GM18520 (cell line): ENCODE data around the gene CIAO2B.

ENCODE experiments used
- ATAC-seq: cut with Tn5 transposase; IDR thresholded peaks from one replicate; pipeline ENCODE4 v1.9.1; 2021; ENCODE audit not compliant: unreplicated experiment

The CIAO2B gene

GRCh38 chr16:66920924-66921680 is 13.1 kb downstream of the CIAO2B start:
- ATAC-seq, result no peak

- no peak for ATAC-seq
Observed at GRCh38 chr16:66920299-66920590, 14.0 kb downstream of the CIAO2B start.

- no peak for ATAC-seq
Observed at GRCh38 chr16:66919569-66920298, 14.5 kb downstream of the CIAO2B start.

- ATAC-seq, result no peak
Observed at GRCh38 chr16:66918803-66919568, 15.2 kb downstream of the CIAO2B start, which contains the start of gene CDH16. CDH16 (minus strand) TSS chr16:66918885; CDS start chr16:66918065, 820 bp downstream.

GRCh38 chr16:66918355-66918754 is 15.8 kb downstream of the CIAO2B start:
- no peak for ATAC-seq

- no peak for ATAC-seq
Observed at GRCh38 chr16:66917741-66918140, 16.5 kb downstream of the CIAO2B start.

GRCh38 chr16:66916518-66916917 is 17.7 kb downstream of the CIAO2B start:
- ATAC-seq, result no peak

GRCh38 chr16:66915041-66915440 is 19.2 kb downstream of the CIAO2B start:
- ATAC-seq, result no peak

GRCh38 chr16:66914541-66914940 is 19.7 kb downstream of the CIAO2B start:
- ATAC-seq, result no peak

- no peak for ATAC-seq
Observed at GRCh38 chr16:66913711-66914110, 20.5 kb downstream of the CIAO2B start.

- no peak for ATAC-seq
Observed at GRCh38 chr16:66913081-66913480, 21.1 kb downstream of the CIAO2B start.

GRCh38 chr16:66911801-66912200 is 22.4 kb downstream of the CIAO2B start:
- no peak for ATAC-seq

GRCh38 chr16:66911112-66911511 is 23.1 kb downstream of the CIAO2B start:
- ATAC-seq, result no peak

- ATAC-seq, result no peak
Observed at GRCh38 chr16:66910175-66910940, 23.8 kb downstream of the CIAO2B start.

GRCh38 chr16:66908762-66909559 is 25.2 kb downstream of the CIAO2B start:
- ATAC-seq, result no peak

GRCh38 chr16:66908116-66908515 is 26.1 kb downstream of the CIAO2B start:
- ATAC-seq, result no peak

GRCh38 chr16:66906916-66907836 is 27.0 kb downstream of the CIAO2B start:
- ATAC-seq, result no peak

- no peak for ATAC-seq
Observed at GRCh38 chr16:66905633-66906539, 28.3 kb downstream of the CIAO2B start.
